Activated naive CD4-positive, alpha-beta T cell treated with anti-CD3 and anti-CD28 coated beads, Interleukin-2, amount 50 U/mL, for 16 hours (primary cell): Measurements from ENCODE around the gene C8G.

Experiments
- DNase-seq: peaks from one replicate; pipeline ENCODE4 v3.0.0-alpha.2; 2020

Gene C8G

DNA sequence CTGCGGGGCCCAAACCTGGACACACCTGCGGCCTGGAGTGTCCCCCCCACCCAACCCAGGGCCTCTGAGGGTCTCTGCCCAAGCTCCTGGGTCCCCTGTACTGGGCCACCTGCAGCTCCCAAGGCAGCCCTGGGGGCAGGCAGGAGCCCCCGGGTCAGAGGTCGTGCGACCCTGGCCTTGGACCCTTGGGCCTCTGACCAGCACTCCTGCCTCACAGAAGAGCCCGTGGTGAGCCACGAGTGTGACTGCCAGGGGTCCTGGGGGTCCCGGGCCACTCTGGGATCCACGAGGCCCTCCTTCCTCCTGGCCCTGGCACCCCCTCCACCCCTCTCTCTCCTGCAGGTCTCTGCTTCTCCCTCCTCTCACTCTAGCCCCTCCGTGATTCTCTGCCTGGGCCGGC, 27.3 kb downstream of the C8G start:
- DNase-seq = no peak

DNA sequence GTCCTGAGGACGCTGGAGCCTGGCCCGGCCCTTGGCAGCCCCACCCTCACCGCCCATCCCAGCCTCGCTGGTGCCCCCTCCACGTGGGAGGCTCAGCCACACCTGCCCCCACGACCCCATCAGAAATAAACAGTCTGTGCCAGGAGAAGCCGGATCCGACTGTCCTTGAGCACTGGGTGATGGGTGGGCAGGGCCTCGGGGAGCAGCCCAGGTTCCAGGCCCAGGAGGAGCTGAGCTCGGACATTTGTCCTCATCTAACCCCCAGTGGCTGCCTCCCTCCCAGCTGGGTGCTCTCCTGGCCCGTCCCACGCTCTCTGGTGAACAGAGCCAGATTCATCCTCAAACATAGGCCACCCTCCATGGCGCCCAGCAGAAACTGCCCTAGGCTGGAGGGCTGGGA, 27.7 kb downstream of the C8G start:
- no peak for DNase-seq

DNA sequence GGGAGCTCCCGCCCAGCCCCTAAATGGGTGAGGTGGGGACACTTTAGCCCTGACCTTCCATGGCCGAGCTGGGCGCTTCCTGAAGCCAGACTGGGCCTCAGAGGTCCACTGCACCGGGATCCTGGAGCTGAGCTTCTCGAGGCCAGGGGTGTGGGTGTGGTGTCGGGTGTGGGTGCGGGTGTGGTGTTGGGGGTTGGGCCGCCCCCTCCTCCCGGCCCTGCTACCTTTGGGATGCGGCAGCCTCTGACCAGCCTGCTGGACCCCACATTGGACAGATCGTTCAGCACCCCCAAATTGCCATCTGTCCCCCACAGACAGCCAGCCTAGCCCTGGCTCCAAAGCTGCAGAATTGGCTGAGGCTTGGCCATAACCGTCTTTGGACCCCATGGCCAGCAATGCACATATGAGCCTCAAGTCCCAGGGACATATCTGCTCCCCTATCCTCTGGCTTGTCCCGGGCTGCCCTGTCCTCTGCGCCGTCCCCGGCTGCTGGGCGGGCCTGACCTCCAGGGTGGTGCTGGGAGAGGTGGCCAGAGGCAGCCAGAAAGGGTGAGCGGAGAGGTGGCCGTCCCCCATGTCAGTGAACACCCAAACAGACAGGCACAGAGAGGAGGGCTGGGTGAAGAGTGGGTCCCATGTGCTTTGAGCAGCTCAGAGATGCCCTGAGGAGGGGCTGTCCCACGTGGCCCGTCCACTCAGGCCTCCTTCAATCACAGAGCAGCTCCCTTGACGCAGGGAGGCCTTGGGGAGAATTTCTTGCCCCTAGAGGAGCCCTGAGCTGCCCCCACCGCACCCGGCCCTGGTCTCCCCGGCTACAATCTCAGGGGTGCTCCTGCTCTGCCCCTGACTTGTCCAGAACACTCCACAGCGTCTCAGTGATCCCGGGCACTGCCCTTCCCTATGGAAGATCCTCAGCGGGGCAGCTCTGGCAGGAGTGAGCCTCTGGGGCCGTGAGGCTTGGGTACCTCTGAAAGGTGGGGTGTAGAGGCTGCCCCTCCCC, 28.9 kb downstream of the C8G start:
- no peak for DNase-seq

GRCh38 chr9:136974817-136975535, 29.9 kb downstream of the C8G start:
- DNase-seq = no peak

DNA sequence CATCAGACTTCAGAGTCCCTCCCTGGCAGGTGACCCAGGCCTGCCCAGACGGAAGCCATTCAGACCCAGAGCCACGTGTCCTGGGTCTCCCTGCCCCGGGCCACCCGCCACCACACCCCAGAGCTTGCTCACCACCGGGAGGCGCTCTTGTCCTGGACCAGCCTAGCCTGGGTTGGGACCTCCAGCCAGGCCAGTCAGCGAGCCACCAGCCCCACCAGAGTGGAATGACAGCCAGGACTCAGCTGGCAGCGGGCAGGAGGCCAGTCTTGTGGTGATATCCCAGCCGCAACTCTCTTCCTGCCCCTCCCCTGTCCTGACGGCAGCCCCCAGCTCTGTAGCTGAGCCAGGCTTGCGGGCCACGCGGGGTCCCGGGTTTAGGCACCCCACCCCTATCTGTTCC, 30.6 kb downstream of the C8G start:
- no peak for DNase-seq

- no peak for DNase-seq
Measured at GRCh38 chr9:136977223-136977622, 32.2 kb downstream of the C8G start, which contains the start of gene PTGDS. PTGDS (plus strand) TSS chr9:136977504; CDS start chr9:136977579, 75 bp downstream.

DNA sequence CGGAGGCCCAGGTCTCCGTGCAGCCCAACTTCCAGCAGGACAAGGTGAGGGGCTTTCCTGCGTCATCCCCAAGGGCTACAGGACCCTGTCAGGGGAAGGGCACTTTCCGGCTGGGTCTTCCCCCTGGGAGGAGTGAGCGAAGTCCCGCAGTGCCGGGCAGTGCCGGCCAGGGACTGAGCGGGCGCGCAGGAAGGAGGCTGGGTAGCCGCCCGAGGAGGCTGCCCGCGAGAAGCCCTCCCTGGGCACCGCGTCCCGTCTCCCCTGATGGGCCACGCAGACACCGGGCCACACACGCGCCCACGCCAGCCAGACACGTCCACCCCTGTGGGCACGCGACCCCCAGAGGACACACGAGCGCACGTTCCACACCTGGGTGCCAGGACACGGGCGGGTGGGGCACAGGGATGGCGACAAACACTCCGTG, 32.6 kb downstream of the C8G start:
- DNase-seq = no peak

GRCh38 chr9:136978073-136978864, 33.2 kb downstream of the C8G start:
- peak; percentile 60 for DNase-seq

DNA sequence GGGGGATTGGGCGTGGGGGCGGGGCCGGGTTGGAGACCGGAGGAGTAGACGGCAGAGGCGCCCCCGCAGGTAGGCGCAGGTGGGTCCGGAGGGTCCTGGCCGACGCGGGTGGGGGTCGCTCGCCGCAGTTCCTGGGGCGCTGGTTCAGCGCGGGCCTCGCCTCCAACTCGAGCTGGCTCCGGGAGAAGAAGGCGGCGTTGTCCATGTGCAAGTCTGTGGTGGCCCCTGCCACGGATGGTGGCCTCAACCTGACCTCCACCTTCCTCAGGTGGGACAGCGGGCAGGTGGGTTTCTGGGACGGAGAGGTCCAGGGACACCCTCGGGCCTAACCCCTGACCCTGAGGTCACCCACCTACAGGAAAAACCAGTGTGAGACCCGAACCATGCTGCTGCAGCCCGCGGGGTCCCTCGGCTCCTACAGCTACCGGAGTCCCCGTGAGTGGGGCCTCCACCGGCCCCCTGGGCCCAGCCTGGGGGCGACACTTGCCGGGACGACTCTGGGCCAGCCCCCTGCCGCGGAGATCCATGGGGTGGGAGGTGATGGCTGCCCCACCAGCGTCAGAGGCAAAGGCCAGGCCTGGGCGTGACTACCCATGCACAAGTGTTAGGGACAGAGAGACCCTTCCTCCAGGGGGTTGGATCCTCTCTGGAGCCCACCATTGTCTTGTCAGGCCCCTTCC, 34.0 kb downstream of the C8G start:
- no peak for DNase-seq

- DNase-seq = no peak
Measured at GRCh38 chr9:136979769-136980587, 34.9 kb downstream of the C8G start.

DNA sequence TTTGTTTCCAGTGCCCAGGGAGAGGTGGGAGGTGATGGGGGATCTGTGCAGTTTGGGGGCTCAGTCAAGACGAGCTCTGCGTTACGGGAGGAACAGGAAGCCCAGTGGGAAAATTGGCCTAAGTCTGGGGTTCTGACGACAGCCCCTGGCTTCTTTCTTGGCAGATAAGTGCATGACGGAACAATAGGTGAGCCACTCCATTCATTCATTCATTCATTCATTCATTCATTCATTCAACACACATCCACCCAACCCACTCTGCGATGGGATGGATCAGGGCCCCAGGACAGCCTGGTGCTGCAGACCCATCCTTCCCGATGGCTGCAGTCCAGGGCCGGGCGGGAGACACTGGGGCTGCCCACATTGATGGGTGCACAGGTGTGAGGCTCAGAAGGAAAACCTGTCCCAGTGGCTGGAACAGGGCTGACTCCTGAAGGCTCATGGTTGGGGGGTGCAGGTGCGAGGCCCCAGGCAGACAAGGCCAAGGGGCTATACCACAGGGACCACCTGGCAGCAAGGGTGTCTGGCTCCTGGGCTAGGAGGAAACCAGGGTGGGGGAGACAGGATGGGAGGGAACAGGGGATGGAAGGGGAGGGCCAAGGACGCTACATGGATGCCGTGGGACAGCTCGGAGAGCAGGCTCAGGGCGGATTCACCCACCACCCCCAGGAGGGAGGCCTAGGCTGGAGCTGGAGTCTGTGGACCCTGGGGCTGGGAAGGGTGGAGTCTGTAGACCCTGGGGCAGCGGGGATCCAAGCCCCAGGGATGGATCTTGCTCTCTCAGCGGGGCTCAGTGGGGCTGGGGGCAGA, 35.8 kb downstream of the C8G start:
- no peak for DNase-seq

DNA sequence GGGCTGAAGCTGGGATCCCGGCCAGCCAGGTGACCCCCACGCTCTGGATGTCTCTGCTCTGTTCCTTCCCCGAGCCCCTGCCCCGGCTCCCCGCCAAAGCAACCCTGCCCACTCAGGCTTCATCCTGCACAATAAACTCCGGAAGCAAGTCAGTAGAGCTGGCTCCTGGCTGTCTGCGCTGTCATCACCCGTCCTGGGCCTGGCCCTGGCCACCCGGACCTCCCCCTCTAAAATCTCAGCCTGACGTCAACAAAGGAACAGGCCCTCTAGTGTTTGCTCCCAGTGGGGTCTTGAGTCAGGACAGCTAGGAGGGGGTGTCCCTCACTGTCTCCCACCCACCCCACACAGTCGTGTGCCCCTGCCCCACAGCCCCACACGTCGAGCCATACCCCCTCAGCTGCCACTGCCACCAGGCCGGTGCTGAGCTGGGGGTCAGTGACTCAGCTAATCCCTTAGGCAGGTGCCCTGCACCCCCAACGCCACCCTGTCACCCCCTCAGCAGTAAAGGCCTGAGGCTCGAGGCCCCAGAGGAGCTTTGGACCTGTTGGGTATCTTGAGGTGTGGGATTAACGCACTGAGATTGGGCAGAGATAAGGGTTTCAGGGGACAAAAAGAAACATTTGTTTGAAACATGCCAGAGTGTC, 36.7 kb downstream of the C8G start:
- DNase-seq = no peak

GRCh38 chr9:136982232-136983051, 37.4 kb downstream of the C8G start, which contains the start of gene LCNL1:
LCNL1 (plus strand) TSS chr9:136982993; CDS start chr9:136983587, 594 bp downstream.
- no peak for DNase-seq

- DNase-seq = no peak
Measured at GRCh38 chr9:136983167-136983566, 38.1 kb downstream of the C8G start.

DNA sequence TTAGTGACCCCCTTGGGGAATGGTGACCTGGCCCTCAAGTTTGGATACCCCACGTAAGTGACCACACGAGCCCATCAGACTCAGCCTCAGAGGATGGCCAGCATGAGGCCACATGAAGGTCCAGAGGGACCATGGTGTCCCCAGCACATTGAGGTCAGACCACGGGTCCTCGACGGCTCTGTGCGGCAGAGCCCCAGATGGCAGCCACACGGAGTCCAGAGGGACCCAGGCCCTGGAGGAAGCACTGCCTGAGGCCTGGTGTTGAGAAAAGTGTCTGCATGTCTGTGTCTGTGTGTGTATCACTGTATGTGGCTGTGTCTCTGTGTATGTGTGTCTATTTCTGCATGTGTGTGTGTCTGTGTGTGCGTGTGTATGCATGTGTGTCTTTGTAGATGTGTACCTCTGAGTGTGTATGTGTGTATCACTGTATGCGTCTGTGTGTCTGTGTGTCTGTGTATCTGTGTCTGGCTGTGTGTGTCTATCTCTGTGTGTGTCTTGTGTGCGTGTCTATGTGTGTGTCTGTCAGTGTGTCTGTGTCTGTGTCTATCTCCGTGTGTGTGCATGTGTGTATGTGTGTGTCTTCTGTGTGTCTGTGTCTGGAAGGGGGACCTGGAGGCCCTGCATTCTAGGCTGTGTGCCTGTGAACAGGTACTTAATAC, 38.7 kb downstream of the C8G start:
- no peak for DNase-seq

- DNase-seq = no peak
Measured at GRCh38 chr9:136984464-136985026, 39.5 kb downstream of the C8G start.

DNA sequence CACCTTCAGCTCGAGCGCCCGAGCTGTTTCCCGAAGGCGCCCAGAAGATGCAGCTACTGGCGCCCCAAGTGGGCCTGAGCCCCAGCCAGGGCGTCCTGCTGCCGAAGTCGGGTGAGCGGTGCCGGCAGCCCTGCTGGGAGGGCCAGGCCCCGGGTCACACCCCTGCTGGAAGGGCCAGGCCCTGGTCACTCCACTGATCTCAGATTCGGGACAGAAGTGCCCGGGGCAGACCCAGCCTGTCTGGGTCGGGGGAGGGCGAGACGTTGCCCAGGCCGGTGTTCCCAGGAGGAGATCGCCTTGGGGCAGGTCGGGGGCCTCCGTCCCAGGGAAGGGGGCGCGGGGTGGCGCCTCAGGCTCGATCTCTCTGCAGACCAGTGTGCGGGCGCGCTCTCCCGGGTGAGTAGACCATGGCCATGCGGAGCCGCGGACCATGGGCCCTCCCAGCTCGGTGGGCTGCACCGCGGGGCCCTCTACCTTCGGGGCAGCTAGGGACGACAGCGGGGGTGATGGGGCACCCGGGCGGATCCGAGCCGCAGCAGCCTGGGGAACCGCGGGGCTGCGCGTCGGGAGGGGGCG, 40.1 kb downstream of the C8G start:
- no peak for DNase-seq

GRCh38 chr9:136985853-136986252, 40.8 kb downstream of the C8G start:
- no peak for DNase-seq
